HepG2 (cell line): ENCODE results near the gene PYCR2. TPM values are rescaled to one million over a fixed set of nuclear protein-coding genes. Genes with fewer than 3 reads are reported as not detected.
A peak's percentile ranks its signal among the peaks of the same experiment; 100 is the strongest.

Source experiments
- ATAC-seq: fragments of 200-7000 bp; cut with Tn5 transposase; 3 replicates; pipeline ENCODE4 v1.9.1; 2020; ENCODE audit warnings: mild to moderate bottlenecking, moderate library complexity
- BruUV-seq: library from RNA; stranded (reverse); fragments of 400-500 nt; replicated peaks from 2 replicates; lab custom pipeline; 2021; lab: Mats Ljungman, UMichigan
- CTCF ChIA-PET: fragments of 300-600 bp; formaldehyde crosslinking; extraction: SDS; loops from one replicate; lab custom pipeline; 2021; ENCODE audit warnings: low total read pairs, inconsistent platforms, low intra/inter-chr PET ratio; lab: Yijun Ruan, JAX
- POLR2A ChIA-PET: fragments of 350-600 bp; sonication (Branson Sonifier 250); formaldehyde crosslinking; loops from one replicate; lab custom pipeline; 2020; ENCODE audit warnings: antibody characterized with exemption, inconsistent platforms; lab: Yijun Ruan, JAX
- DNase-seq: peaks from one replicate; pipeline ENCODE4 v3.0.0-alpha.2; 2015; ENCODE audit warnings: low spot score
- FAIRE-seq: peaks from 3 replicates; lab custom pipeline; 2011; peaks lifted over from hg19 to GRCh38; lab: Jason Lieb, UNC
- H2AFZ ChIP-seq: one replicate; pipeline ENCODE4 v1.6.1; 2011; ENCODE audit warnings: low read length, inconsistent platforms
- H3K27ac ChIP-seq: fragments of 300-600 bp; 3 replicates; pipeline ENCODE4 v1.8.0; 2011; ENCODE audit warnings: mixed run types, mild to moderate bottlenecking, mixed read lengths, low read length, inconsistent platforms; ENCODE audit not compliant: insufficient read depth; ENCODE audit errors: extremely low read length
- H3K27me3 ChIP-seq, 2 experiments: fragments of 200-600 bp in 1 of 2; 2 replicates in 1 of 2; 3 replicates in 1 of 2; pipeline versions ENCODE4 v1.6.0 to v1.8.0; 2011; ENCODE audit warnings: low read length in 2 of 2, mild to moderate bottlenecking in 2 of 2, moderate library complexity in 2 of 2, inconsistent platforms in 1 of 2; ENCODE audit not compliant: insufficient read depth in 2 of 2, control insufficient read depth in 1 of 2
- H3K36me3 ChIP-seq, 2 experiments: fragments of 200-600 bp in 1 of 2; replicated peaks in 1 of 2; 2 replicates in 1 of 2; 3 replicates in 1 of 2; pipeline versions ENCODE4 v1.5.1 to v1.8.0; 2011; ENCODE audit warnings: low read length in 2 of 2, inconsistent platforms in 1 of 2; ENCODE audit not compliant: insufficient read depth in 2 of 2, control insufficient read depth in 1 of 2
- H3K4me1 ChIP-seq: 2 replicates; pipeline ENCODE4 v1.5.1; 2012; ENCODE audit warnings: low read length, inconsistent platforms; ENCODE audit not compliant: insufficient read depth
- H3K4me2 ChIP-seq: 2 replicates; pipeline ENCODE4 v1.6.0; 2011; ENCODE audit warnings: low read depth, low read length, inconsistent platforms
- H3K4me3 ChIP-seq, 3 experiments: fragments of 200-600 bp in 1 of 3; sonication (generic), shearing (Covaris generic) in 1 of 3; replicated peaks in 1 of 3; 2 replicates each; pipeline ENCODE4 v1.5.1; 2011 to 2016; ENCODE audit warnings: low read length in 3 of 3, inconsistent platforms in 2 of 3, low read depth in 2 of 3, mild to moderate bottlenecking in 2 of 3, control low read depth in 1 of 3, mixed read lengths in 1 of 3; ENCODE audit not compliant: insufficient read depth in 1 of 3
- H3K79me2 ChIP-seq: one replicate; pipeline ENCODE4 v1.6.1; 2011; ENCODE audit warnings: low read length, inconsistent platforms; ENCODE audit not compliant: insufficient read depth
- H3K9ac ChIP-seq: 2 replicates; pipeline ENCODE4 v1.6.0; 2011; ENCODE audit warnings: mild to moderate bottlenecking, low read depth, low read length, inconsistent platforms; ENCODE audit not compliant: insufficient read depth
- H3K9me3 ChIP-seq: 2 replicates; pipeline ENCODE4 v1.5.1; 2012; ENCODE audit warnings: mild to moderate bottlenecking, low read length
- H4K20me1 ChIP-seq: 2 replicates; pipeline ENCODE4 v1.6.0; 2011; ENCODE audit warnings: inconsistent platforms, mild to moderate bottlenecking, low read length, moderate library complexity; ENCODE audit not compliant: insufficient read depth
- AKNA ChIP-seq: sonication (generic); formaldehyde crosslinking; IDR thresholded peaks from 2 replicates; pipeline ENCODE4 v1.4.0; 2020; ENCODE audit warnings: missing genetic modification reagents, borderline replicate concordance
- ZNF768 ChIP-seq: sonication (generic); formaldehyde crosslinking; IDR thresholded peaks from 2 replicates; pipeline ENCODE4 v1.4.0; 2020; ENCODE audit warnings: missing genetic modification reagents
- WGBS: methylation state at CpG from one replicate; pipeline ENCODE4 v1.1.6; 2017; ENCODE audit warnings: low lambda C conversion rate; 5-methylcytosine and 5-hydroxymethylcytosine counted together
- in situ Hi-C: cut with HindIII; loops from 2 replicates; pipeline ENCODE4 v1.10.0; 2017; ENCODE audit warnings: low pct_unique_long_range_greater_than_20kb; ENCODE audit not compliant: extremely low pct_ligation_motif_present
- intact Hi-C: fragments of 100-400 bp; cut with micrococcal nuclease; formaldehyde crosslinking; loops from one replicate; pipeline ENCODE4 v1.10.0; 2022; ENCODE audit not compliant: unreplicated experiment
- polyA plus RNA-seq, 8 experiments: library from polyadenylated mRNA; depleted of rRNA in 3 of 8; stranded (reverse) in 7 of 8; unstranded in 1 of 8; fragments of >200 nt; fragmentation: Illumina TruSeq in 4 of 8; extraction: Trizol in 4 of 8; gene quantifications; 2 replicates each; pipeline versions ENCODE4 v1.2.1 to v1.2.3, GENCODE V29; 2011 to 2016; ENCODE audit warnings: low read depth in 4 of 8, missing spikeins in 1 of 8, mixed read lengths in 1 of 8; ENCODE audit not compliant: insufficient read depth in 1 of 8
- total RNA-seq, 5 experiments: library from RNA; depleted of rRNA; stranded (reverse); fragments of >200 nt; fragmentation: Illumina TruSeq; extraction: Trizol; gene quantifications; 2 replicates each; pipeline ENCODE4 v1.2.3, GENCODE V29; 2016; ENCODE audit warnings: low read depth in 1 of 5

The PYCR2 gene
- total and polyA plus RNA-seq, 2 of the 13 experiments (the other 11 are each of a cell fraction or from before 2014, with no cell fraction given), result 47.2 to 47.8 TPM

DNA sequence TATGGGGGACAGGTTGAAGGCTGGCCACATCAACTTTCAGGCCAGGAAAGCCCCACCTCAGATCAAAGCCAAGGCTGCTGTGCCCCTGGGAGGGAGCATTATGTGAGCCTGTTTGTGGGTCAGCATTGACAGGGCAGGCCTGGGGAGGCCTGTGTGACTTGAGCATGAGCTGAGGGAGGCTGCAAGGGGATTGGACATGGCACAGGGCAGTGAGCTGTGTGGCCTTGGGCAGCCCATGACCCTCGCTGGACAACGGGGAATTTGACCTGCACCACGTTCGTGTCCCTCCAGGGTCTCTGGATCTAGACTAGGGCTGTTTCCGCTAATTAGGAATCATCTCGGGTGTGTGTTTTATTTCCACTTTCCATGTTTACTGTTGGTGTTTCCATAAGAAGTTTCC lies 17.6 kb downstream of the PYCR2 start:
- ATAC-seq, result 0 out of 3 replicates have a peak, but pooled peaks have one; percentile 8
- BruUV-seq, result no TSS peak
- POLR2A ChIA-PET, result interaction anchor here (1.4 kb wide), 1 partner anchor 17 kb away, joined by 7 read pairs; the partner anchor contains the start of gene PYCR2

More for the DNA sequence above, 17.6 kb downstream of the PYCR2 start:
- Histone ChIP-seq H3K4me1 (peaks cover 25% of the 10 kb centered on the region), H3K27ac (no peak overlapping the region), H3K4me2 (no peak overlapping the region), H3K9ac (no peak overlapping the region), H3K79me2 (no peaks in the 10 kb centered on the region), H3K27me3 (peaks cover 4 to 12% of the 10 kb centered on the region in 2 experiments; a peak in 4 of 5 replicates), H3K9me3 (no peaks in the 10 kb centered on the region), H4K20me1 (no peaks in the 10 kb centered on the region), H2AFZ (no peak overlapping the region), H3K4me3 (no peak overlapping the region), H3K36me3 (no peaks in the 10 kb centered on the region)
- FAIRE-seq (no peak), DNase-seq (no peak)
- intact Hi-C loops (no loop called here), in situ Hi-C loops (no loop called here)
- TF ChIP-seq AKNA (CRISPR knock-in tag), result no peak
- TF ChIP-seq ZNF768, result peak; percentile 91
- CTCF ChIA-PET, result no interaction called here
- WGBS, result 40% methylated on average over 1 of the region's 6 CpGs
